Left ventricle myocardium inferior (tissue), 1 donor: ENCODE results near the gene THSD4. TPM values are rescaled to one million over a fixed set of nuclear protein-coding genes. Genes with fewer than 3 reads are reported as not detected.
A peak's percentile ranks its signal among the peaks of the same experiment; 100 is the strongest.

Source experiments
- DNase-seq: peaks from one replicate; pipeline ENCODE4 v3.0.0-alpha.2; 2020
- H3K27ac ChIP-seq: fragments of 200-600 bp; replicated peaks from 2 replicates; pipeline ENCODE4 v1.8.0; 2021
- H3K27me3 ChIP-seq: fragments of 200-600 bp; 2 replicates; pipeline ENCODE4 v1.8.0; 2021; ENCODE audit warnings: low read depth
- H3K36me3 ChIP-seq: fragments of 200-600 bp; 2 replicates; pipeline ENCODE4 v1.8.0; 2021
- H3K4me1 ChIP-seq: fragments of 200-600 bp; 2 replicates; pipeline ENCODE4 v1.8.0; 2021
- H3K4me3 ChIP-seq: fragments of 200-600 bp; 2 replicates; pipeline ENCODE4 v1.8.0; 2021; ENCODE audit warnings: mild to moderate bottlenecking, moderate library complexity
- H3K9me3 ChIP-seq: fragments of 200-600 bp; replicated peaks from 2 replicates; pipeline ENCODE4 v1.8.0; 2021
- intact Hi-C: fragments of 100-400 bp; cut with micrococcal nuclease; formaldehyde crosslinking; loops from one replicate; pipeline ENCODE4 v1.11.0; 2022
- total RNA-seq: library from RNA; stranded (reverse); fragmentation: NEBNext Ultra II Directional; extraction: Animal tissue kit (Norgen Biotek cat#: 25700); gene quantifications from one replicate; pipeline ENCODE4 v1.2.1, GENCODE V29; 2021
- TF ChIP-seq, protein P1 (sequence below): fragments of 200-600 bp; IDR thresholded peaks from 2 replicates; pipeline ENCODE4 v1.8.0; 2021; ENCODE audit warnings: antibody characterized with exemption, mild to moderate bottlenecking, borderline replicate concordance
- donor health status: DM: no; HTN: yes; CAD: no; lungs with severe emphysema.

The THSD4 gene
- total RNA-seq, 1 donor from 2014 or later = 95.8 TPM

- intact Hi-C loops = loop anchor here (10.0 kb wide), 1 partner anchor 122 kb away; no protein-coding TSS in a partner anchor
- Histone ChIP-seq H3K4me1 (peaks cover 67% of the 10 kb centered on the region), H3K4me3 (no peak overlapping the region), H3K36me3 (no peaks in the 10 kb centered on the region), H3K27ac (peak overlapping the region; percentile 51), H3K9me3 (no peaks in the 10 kb centered on the region), H3K27me3 (no peaks in the 10 kb centered on the region)
- TF ChIP-seq, protein P1, sequence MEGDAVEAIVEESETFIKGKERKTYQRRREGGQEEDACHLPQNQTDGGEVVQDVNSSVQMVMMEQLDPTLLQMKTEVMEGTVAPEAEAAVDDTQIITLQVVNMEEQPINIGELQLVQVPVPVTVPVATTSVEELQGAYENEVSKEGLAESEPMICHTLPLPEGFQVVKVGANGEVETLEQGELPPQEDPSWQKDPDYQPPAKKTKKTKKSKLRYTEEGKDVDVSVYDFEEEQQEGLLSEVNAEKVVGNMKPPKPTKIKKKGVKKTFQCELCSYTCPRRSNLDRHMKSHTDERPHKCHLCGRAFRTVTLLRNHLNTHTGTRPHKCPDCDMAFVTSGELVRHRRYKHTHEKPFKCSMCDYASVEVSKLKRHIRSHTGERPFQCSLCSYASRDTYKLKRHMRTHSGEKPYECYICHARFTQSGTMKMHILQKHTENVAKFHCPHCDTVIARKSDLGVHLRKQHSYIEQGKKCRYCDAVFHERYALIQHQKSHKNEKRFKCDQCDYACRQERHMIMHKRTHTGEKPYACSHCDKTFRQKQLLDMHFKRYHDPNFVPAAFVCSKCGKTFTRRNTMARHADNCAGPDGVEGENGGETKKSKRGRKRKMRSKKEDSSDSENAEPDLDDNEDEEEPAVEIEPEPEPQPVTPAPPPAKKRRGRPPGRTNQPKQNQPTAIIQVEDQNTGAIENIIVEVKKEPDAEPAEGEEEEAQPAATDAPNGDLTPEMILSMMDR = no peak
- no peak for DNase-seq
Measured at GRCh38 chr15:71452893-71453292, 337.6 kb downstream of the THSD4 start.

DNA sequence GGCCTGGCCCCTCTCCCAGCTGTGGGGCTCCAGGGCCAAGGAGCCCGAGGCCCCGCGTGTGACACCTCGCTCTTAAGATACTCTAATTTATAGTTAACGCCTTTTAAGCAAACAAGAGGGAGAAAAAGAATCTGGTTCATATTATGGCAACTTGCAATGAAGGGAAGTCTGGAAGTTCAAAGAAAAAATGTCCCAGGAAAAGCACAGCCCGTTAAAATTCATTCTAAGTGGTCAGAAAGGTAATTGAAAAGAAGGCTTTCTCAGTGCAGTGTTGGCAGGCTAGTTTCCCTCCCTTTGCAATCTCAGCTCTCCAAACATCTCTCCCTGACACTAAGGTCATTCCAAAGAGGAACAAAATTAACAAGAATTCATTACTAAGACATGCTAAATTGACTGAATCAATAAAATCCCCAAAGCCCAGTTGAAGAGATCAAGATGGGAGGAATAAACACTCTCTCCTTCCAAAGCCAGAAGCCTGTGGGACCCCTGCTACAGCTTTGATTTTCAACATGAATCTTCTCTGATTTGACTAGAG is 339.3 kb downstream of the THSD4 start:
- Histone ChIP-seq H3K4me3 (no peak overlapping the region), H3K27ac (peak overlapping the region; percentile 4), H3K36me3 (no peaks in the 10 kb centered on the region), H3K4me1 (peaks cover 69% of the 10 kb centered on the region), H3K9me3 (no peaks in the 10 kb centered on the region), H3K27me3 (no peaks in the 10 kb centered on the region)
- no peak for DNase-seq
- TF ChIP-seq, protein P1 = no peak
- intact Hi-C loops = loop anchor here (10.0 kb wide), 1 partner anchor 120 kb away; no protein-coding TSS in a partner anchor

DNA sequence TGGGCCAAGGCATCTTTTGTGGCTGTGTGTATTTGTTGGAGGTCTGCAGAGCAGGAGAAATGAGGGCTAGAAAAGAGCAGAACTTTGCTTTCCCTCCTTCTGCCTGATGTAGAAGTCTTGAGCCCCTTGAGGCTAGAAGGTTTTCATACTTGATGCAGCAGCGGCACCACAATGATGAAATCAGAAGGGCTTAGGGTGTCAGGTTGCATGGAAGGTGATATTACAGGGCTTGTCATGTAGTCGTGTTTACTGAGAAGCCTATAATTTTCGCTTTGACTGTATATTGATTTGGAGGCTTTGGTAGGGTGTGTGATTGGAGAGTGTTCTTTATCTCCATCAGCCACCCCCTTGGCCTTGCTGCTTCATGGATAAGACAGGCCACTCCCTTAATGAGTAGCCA is 339.8 kb downstream of the THSD4 start:
- no peak overlapping the region for H3K4me3 ChIP-seq
- TF ChIP-seq, protein P1 = no peak
- intact Hi-C loops = loop anchor here (10.0 kb wide), 1 partner anchor 120 kb away; no protein-coding TSS in a partner anchor
- H3K9me3 ChIP-seq = no peaks in the 10 kb centered on the region
- H3K27me3 ChIP-seq = no peaks in the 10 kb centered on the region
- no peak for DNase-seq
- H3K27ac ChIP-seq = no peak overlapping the region
- H3K36me3 ChIP-seq = no peaks in the 10 kb centered on the region
- H3K4me1 ChIP-seq = peaks cover 67% of the 10 kb centered on the region

DNA sequence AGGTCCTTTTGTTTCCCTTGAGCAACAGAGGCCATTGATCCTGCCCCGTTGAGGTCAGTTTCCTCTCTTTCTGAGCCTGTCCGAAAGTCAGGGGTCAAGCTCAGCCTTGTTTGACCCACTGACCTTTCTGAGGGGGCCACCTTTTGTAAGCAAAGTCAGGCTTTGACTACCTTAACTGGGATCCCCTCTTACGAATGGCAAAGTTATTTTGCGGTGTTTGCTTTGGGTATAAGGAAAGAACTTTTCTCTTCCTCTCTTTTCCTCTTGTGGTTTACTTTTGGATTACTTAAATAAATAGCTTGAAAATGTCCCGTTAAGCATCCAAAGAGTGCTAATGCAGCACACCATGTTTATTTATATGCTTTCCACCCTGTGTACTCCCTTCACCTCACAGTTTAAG is 340.6 kb downstream of the THSD4 start:
- no peaks in the 10 kb centered on the region for H3K9me3 ChIP-seq
- TF ChIP-seq, protein P1 = no peak
- no peak overlapping the region for H3K4me3 ChIP-seq
- no peak for DNase-seq
- no peak overlapping the region for H3K27ac ChIP-seq
- no peaks in the 10 kb centered on the region for H3K27me3 ChIP-seq
- H3K36me3 ChIP-seq = no peaks in the 10 kb centered on the region
- peaks cover 65% of the 10 kb centered on the region for H3K4me1 ChIP-seq
- intact Hi-C loops = loop anchor here (10.0 kb wide), 1 partner anchor 119 kb away; no protein-coding TSS in a partner anchor

DNA sequence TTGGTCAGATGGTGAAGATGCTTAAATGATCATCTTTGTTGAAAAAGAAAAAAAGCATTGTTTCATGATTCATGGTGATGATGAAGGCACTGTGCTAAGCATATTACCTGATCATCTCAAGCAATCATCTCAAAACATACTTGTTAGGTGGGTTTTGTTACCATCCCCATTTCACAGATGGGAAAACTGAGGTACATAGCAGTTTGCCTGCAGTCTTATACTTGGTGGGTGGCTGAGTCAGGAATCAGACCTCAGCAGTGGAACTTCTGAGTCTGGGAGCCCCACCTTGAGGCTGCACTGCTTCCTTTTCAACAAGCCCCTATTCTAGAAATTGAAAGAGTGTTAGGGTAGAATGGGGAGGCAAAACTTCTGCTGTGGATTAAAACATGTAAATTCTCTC is 341.1 kb downstream of the THSD4 start:
- no peak for DNase-seq
- TF ChIP-seq, protein P1 = no peak
- Histone ChIP-seq H3K36me3 (no peaks in the 10 kb centered on the region), H3K4me1 (peaks cover 61% of the 10 kb centered on the region), H3K4me3 (no peak overlapping the region), H3K27ac (no peak overlapping the region), H3K9me3 (no peaks in the 10 kb centered on the region), H3K27me3 (no peaks in the 10 kb centered on the region)
- intact Hi-C loops = loop anchor here (10.0 kb wide), 1 partner anchor 118 kb away; no protein-coding TSS in a partner anchor
